Stimulated activated naive CD4-positive, alpha-beta T cell (primary cell): Measurements from ENCODE around the gene GID4.

ENCODE experiments used
- DNase-seq, 6 experiments: peaks; one replicate each; lab custom pipeline; 2025; lab: John Stamatoyannopoulos, UW

GID4 gene

GRCh38 chr17:18101828-18102227 is 62.6 kb downstream of the GID4 start:
- DNase-seq: no peak

DNA sequence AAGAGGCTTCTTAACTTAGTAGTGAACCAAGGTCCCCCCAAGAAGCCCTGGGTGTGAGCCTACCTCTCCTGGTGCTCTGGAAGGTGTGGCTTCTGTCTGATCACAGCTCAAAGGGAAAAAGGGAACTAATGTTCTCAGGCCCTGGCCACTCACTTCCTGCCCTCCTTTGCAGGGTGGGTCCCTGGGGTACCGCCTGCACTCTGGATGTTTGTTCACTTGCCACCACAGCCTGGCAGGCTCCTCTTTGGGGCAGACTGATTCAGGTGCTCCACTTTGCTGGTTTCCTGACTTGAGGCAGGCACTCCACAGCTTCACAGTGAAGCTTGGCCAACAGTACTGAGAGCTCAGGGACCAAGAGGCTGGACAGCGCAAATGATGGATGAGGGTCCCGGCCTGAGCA is 63.4 kb downstream of the GID4 start:
- DNase-seq: no peak

DNA sequence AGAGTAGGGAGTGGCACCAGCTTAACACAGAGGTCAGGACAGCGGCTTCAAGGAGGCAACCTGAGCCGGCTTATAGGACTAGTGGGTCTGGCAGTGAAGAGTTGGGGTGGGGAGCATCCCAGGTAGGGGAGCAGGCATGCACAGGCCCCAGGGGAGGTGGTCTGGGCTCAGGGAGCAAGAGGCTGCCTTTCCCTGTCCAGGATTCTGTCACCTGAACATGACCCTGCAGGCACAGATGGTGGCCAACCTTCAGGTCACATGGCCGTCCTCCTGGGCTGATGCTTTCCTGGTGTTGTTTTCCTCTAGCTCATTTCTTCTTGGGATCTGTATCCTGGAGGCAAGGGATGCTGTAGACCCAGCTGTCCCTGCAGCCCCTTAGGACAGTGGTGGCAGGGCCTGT is 65.8 kb downstream of the GID4 start:
- no peak for DNase-seq

- DNase-seq: no peak
Measured at GRCh38 chr17:18105595-18105994, 66.4 kb downstream of the GID4 start.

DNA sequence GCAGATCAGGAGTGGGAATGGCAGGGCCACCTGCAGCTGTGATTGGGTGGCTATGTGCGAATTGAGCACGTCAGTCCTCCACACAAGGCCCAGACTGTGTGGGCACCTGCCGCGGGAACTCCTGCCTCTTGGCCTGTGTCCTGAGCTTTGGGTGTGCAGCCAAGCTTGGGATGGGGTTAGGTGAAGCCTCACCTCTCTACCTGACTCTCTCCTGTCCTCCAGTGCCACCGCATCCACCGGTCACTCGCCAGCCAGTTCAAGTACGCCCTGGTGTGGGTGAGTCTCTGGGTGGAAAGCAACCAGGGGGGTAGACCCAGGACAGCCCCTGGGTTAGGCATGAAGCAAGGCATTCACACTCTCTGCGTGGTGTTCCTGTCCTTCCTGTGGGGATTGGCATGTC is 67.0 kb downstream of the GID4 start:
- no peak for DNase-seq

- DNase-seq: no peak
Measured at GRCh38 chr17:18107061-18107790, 68.0 kb downstream of the GID4 start.

- DNase-seq: no peak
Measured at GRCh38 chr17:18107971-18108370, 68.8 kb downstream of the GID4 start.

- no peak for DNase-seq
Measured at GRCh38 chr17:18108401-18109312, 69.4 kb downstream of the GID4 start, which contains the start of gene MYO15A. Gene MYO15A, plus strand, starts transcription at chr17:18108756. Its CDS starts 10,045 bp downstream, at chr17:18118801.

- DNase-seq: no peak
Measured at GRCh38 chr17:18109935-18110485, 70.8 kb downstream of the GID4 start.

- no peak for DNase-seq
Measured at GRCh38 chr17:18110636-18111145, 71.5 kb downstream of the GID4 start.

GRCh38 chr17:18111330-18111971 is 72.2 kb downstream of the GID4 start:
- no peak for DNase-seq

DNA sequence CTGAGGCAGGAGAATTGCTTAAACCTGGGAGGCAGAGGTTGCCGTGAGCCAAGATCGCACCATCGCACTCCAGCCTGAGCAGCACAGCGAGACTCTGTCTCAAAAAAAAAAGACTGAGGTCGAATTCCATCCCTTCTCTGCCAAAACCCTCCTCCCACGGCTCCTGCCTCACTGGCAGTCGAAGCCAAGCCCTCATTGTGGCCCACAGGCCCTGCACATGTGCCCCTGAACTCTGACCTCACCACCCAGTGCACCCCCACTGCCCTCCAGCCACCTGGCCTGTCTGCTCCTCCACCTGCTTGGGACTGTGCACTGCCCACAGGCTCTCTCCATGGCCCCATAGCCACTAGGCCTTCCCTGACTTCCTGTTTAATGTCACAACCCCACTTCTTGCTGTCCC is 76.3 kb downstream of the GID4 start:
- no peak for DNase-seq

GRCh38 chr17:18116078-18116477 is 76.9 kb downstream of the GID4 start:
- no peak for DNase-seq

GRCh38 chr17:18117533-18117932 is 78.3 kb downstream of the GID4 start:
- DNase-seq: no peak
